Ishikawa (cell line): ENCODE results near the gene AGAP2.

ENCODE experiments used
- CEBPB ChIP-seq: IDR thresholded peaks from 2 replicates; pipeline ENCODE4 v1.6.1; 2012
- CREB1 ChIP-seq: IDR thresholded peaks from 2 replicates; pipeline ENCODE4 v1.6.1; 2012; ENCODE audit warnings: low read depth
- EGR1 ChIP-seq: IDR thresholded peaks from 2 replicates; pipeline ENCODE4 v1.6.1; 2012
- EP300 ChIP-seq: IDR thresholded peaks from 2 replicates; pipeline ENCODE4 v1.6.1; 2012; ENCODE audit warnings: borderline replicate concordance
- FOXM1 ChIP-seq: IDR thresholded peaks from 2 replicates; pipeline ENCODE4 v1.6.1; 2012; ENCODE audit warnings: low read depth, borderline replicate concordance
- NFIC ChIP-seq: IDR thresholded peaks from 2 replicates; pipeline ENCODE4 v1.6.1; 2012
- RAD21 ChIP-seq: IDR thresholded peaks from 2 replicates; pipeline ENCODE4 v1.6.1; 2012; ENCODE audit warnings: low read depth
- TAF1 ChIP-seq: IDR thresholded peaks from 2 replicates; pipeline ENCODE4 v1.6.1; 2012; ENCODE audit warnings: low read depth, mild to moderate bottlenecking
- TCF12 ChIP-seq: IDR thresholded peaks from 2 replicates; pipeline ENCODE4 v1.6.1; 2012; ENCODE audit warnings: low read depth
- TEAD4 ChIP-seq: IDR thresholded peaks from 2 replicates; pipeline ENCODE4 v1.6.1; 2012
- YY1 ChIP-seq: IDR thresholded peaks from 2 replicates; pipeline ENCODE4 v1.6.1; 2012; ENCODE audit warnings: low read depth
- ZBTB7A ChIP-seq: IDR thresholded peaks from 2 replicates; pipeline ENCODE4 v1.6.1; 2012; ENCODE audit warnings: low read depth
- TF ChIP-seq, protein P1 (sequence below): IDR thresholded peaks from 2 replicates; pipeline ENCODE4 v1.6.1; 2012
- TF ChIP-seq, protein P2 (sequence below): IDR thresholded peaks from 2 replicates; pipeline ENCODE4 v1.6.1; 2012; ENCODE audit warnings: low read depth, mild to moderate bottlenecking
- TF ChIP-seq, protein P3 (sequence below): IDR thresholded peaks from 2 replicates; pipeline ENCODE4 v1.6.1; 2012

AGAP2 gene

DNA sequence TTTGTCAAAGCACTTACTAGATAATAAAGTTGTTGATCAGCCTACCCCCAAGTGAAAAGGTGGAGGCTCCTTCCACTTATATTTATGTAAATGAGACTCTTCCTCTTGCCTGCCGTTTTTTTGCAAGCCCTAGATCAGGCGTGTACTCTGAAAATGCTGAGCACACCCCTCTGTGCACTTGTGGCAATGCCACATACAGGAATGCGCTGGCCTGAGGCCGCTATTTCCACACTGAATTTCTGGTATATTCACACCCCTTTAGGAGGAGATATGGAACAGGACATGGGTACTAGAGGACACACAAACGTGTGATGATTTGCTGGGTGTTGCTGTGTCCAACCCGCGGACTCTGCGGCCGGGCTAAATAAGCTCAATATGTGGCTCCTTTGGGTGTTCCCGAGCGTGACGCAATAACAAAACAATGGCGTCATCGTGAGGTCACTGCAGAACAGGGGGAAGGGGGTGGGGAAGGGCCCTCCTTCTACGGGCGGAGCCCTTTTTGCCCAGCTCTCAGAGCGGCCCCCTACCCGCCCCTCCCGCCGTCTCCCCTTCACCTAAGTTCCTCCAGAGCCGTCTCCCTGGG, 5.7 kb upstream of the AGAP2 start:
- TF ChIP-seq TAF1 (no peak; the same call in 1 of the 2 replicates), EGR1 (no peak), CEBPB (peak; percentile 79), EP300 (no peak), ZBTB7A (no peak), NFIC (no peak), CREB1 (peak; percentile 98)

DNA sequence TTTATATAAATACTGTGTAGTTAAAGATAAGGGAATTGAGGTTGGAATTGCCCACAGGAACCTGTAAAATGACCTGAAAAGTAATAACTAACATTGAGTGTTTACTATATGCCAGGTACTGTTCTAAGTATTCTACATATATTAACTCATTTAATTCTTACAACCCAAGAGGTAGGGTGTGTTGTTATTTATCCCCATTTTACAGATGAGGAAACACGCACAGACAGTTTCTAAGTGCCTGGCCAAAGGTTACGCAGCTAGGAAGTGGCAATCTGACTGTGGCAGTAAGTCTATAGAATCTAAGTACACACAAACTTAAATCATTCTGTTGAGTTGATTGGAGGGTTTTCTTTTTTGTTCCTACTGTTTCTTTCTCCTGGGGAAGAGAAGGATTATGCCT, 5.2 kb upstream of the AGAP2 start:
- TF ChIP-seq TAF1 (no peak), NFIC (no peak), YY1 (no peak), TCF12 (no peak), ZBTB7A (no peak), EGR1 (no peak), CREB1 (no peak), FOXM1 (no peak)
- TF ChIP-seq, protein P1, sequence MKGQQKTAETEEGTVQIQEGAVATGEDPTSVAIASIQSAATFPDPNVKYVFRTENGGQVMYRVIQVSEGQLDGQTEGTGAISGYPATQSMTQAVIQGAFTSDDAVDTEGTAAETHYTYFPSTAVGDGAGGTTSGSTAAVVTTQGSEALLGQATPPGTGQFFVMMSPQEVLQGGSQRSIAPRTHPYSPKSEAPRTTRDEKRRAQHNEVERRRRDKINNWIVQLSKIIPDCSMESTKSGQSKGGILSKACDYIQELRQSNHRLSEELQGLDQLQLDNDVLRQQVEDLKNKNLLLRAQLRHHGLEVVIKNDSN, result no peak

DNA sequence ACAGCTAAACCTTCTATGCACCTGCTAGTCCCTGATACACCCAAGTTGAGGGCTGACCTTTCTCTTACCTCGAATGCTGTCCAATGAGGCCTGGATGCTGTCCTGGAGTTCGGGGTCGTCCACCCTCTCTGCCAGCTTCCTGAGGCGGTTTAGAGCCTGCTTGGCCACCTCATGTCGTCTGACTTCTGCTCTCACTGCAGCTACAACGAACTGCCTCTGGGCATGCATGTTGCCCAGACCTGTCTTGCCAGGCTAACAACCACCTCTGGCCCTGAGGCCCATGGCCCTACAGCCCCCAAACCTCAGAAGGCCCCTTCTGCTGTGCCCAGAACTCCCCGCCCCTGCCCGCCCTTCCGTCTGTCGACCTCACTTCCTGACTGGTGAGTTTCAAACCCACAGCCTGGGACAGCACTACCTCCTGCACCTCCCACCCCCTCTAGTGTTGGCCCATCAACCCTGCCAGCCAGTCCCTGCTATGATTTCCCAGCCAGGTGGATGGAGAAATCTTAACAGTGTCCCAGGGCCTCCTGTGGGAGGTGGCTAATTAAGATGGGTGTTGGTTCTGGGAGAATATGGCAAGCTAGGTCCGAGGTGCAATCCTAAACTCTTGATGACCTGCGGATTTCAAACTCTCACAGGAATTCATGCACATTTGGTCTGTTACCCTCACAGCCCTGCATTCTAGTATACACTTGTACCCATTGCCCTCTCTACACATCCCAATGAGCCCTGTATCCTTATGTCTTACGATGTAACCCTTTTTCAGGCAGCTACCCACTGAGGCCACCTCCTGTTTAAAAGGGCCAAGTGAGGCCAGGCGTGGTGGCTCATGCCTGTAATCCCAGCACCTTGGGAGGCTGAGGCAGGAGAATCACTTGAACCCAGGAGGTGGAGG, 3.5 kb upstream of the AGAP2 start:
- TF ChIP-seq RAD21, result no peak; the same call in 1 of the 2 replicates
- no peak for TF ChIP-seq ZBTB7A
- TF ChIP-seq, protein P1, result no peak
- no peak for TF ChIP-seq EP300
- no peak for TF ChIP-seq CREB1
- TF ChIP-seq, protein P2, sequence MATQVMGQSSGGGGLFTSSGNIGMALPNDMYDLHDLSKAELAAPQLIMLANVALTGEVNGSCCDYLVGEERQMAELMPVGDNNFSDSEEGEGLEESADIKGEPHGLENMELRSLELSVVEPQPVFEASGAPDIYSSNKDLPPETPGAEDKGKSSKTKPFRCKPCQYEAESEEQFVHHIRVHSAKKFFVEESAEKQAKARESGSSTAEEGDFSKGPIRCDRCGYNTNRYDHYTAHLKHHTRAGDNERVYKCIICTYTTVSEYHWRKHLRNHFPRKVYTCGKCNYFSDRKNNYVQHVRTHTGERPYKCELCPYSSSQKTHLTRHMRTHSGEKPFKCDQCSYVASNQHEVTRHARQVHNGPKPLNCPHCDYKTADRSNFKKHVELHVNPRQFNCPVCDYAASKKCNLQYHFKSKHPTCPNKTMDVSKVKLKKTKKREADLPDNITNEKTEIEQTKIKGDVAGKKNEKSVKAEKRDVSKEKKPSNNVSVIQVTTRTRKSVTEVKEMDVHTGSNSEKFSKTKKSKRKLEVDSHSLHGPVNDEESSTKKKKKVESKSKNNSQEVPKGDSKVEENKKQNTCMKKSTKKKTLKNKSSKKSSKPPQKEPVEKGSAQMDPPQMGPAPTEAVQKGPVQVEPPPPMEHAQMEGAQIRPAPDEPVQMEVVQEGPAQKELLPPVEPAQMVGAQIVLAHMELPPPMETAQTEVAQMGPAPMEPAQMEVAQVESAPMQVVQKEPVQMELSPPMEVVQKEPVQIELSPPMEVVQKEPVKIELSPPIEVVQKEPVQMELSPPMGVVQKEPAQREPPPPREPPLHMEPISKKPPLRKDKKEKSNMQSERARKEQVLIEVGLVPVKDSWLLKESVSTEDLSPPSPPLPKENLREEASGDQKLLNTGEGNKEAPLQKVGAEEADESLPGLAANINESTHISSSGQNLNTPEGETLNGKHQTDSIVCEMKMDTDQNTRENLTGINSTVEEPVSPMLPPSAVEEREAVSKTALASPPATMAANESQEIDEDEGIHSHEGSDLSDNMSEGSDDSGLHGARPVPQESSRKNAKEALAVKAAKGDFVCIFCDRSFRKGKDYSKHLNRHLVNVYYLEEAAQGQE, result no peak
- TF ChIP-seq TEAD4, result no peak
- TF ChIP-seq YY1, result no peak
- no peak for TF ChIP-seq NFIC
- no peak for TF ChIP-seq TCF12
- no peak for TF ChIP-seq CEBPB
- TF ChIP-seq TAF1, result no peak
- no peak for TF ChIP-seq EGR1
- TF ChIP-seq, protein P3, sequence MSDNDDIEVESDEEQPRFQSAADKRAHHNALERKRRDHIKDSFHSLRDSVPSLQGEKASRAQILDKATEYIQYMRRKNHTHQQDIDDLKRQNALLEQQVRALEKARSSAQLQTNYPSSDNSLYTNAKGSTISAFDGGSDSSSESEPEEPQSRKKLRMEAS, result no peak
- TF ChIP-seq FOXM1, result no peak

DNA sequence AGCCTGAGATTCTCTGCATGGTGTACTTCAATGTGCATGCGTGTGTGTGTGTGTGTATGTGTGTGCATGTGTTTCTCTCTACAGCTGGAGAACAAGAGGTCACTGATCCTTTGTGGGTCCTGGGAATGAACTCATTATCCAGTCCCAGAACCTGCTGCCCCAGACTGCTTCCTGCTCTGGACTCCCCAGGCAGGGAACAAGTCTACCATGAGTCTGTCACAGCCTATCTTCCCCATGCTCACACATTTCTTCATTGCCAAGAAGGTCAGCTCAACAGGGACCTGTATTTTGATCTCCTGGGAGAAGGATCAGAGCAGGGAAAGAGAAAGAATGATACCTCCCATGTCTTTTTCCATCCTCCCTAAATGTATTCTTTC, 2.9 kb upstream of the AGAP2 start:
- TF ChIP-seq RAD21 (no peak), TEAD4 (no peak), ZBTB7A (no peak), NFIC (no peak), FOXM1 (no peak), EP300 (no peak), TCF12 (no peak), EGR1 (no peak), CREB1 (no peak), TAF1 (no peak), YY1 (no peak), CEBPB (no peak)
- TF ChIP-seq, protein P3, result no peak
- TF ChIP-seq, protein P2, result no peak
- TF ChIP-seq, protein P1, result no peak
